ENCODE data around the gene PCBP3. TPM values are rescaled to one million over a fixed set of nuclear protein-coding genes. Genes with fewer than 3 reads are reported as not detected.

Gene PCBP3
- total and polyA plus RNA-seq, 2 donors from 2014 or later = 2.3 to 5.4 TPM

DNA sequence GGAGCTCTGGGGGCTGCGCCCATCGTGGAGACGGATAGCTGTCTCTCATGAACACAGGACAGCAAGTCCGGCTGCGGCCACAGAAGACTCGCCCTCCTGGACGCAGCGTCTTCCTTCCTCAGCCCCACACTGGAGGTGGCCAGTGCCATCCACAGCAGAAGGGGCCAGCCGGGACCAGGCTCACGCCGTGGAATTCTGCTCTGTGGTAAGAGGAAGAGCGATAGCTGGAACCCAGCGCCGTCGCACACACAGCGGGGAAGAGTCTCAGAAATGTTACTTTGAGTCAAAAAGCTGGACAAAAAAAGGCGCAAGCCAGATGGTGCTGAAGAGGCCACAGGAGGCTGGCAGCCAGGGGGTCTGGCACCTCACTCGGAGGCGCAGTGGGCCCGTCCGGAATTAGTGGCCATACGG is 224.2 kb downstream of the PCBP3 start:
- no peak overlapping the region for H3K4me3 ChIP-seq (ENCODE audit: low read length in 3 of 3)
- no peak overlapping the region for H3K27ac ChIP-seq (ENCODE audit: low read depth in 2 of 2, low read length in 2 of 2)
- no peaks in the 10 kb centered on the region for H3K27me3 ChIP-seq (ENCODE audit: control insufficient read depth, insufficient read depth, low read length)
- H3K4me1 ChIP-seq (ENCODE audit: control insufficient read depth in 2 of 3, insufficient read depth in 2 of 3, low read depth in 1 of 3, low read length in 3 of 3) = no peaks in the 10 kb centered on the region
- no peaks in the 10 kb centered on the region for H3K36me3 ChIP-seq (ENCODE audit: control insufficient read depth in 2 of 3, insufficient read depth in 3 of 3, low read length in 3 of 3)
- no peaks in the 10 kb centered on the region for H3K9me3 ChIP-seq (ENCODE audit: control insufficient read depth in 2 of 3, insufficient read depth in 1 of 3, low read length in 3 of 3)
- DNase-seq = peak in 1 of 5 donors; percentile 43
- no peak for TF ChIP-seq CTCF (IDR thresholded peaks at IDR 0.05; ENCODE audit: borderline replicate concordance, extremely low read depth, insufficient read depth)
- no peak overlapping the region for H3K9ac ChIP-seq (ENCODE audit: low read length in 3 of 3)
- no peak for FAIRE-seq
- intact Hi-C loops (cut with DNase I) = no loop called here

GRCh38 chr21:45868086-45868485 is 224.6 kb downstream of the PCBP3 start:
- peak in 1 of 5 donors; percentile 49 for DNase-seq
- Histone ChIP-seq H3K4me1 (ENCODE audit: control insufficient read depth in 2 of 3, insufficient read depth in 2 of 3, low read depth in 1 of 3, low read length in 3 of 3) (no peaks in the 10 kb centered on the region), H3K9ac (ENCODE audit: low read length in 3 of 3) (no peak overlapping the region), H3K4me3 (ENCODE audit: low read length in 3 of 3) (no peak overlapping the region), H3K36me3 (ENCODE audit: control insufficient read depth in 2 of 3, insufficient read depth in 3 of 3, low read length in 3 of 3) (no peaks in the 10 kb centered on the region), H3K27ac (ENCODE audit: low read depth in 2 of 2, low read length in 2 of 2) (no peak overlapping the region), H3K27me3 (ENCODE audit: control insufficient read depth, insufficient read depth, low read length) (no peaks in the 10 kb centered on the region), H3K9me3 (ENCODE audit: control insufficient read depth in 2 of 3, insufficient read depth in 1 of 3, low read length in 3 of 3) (no peaks in the 10 kb centered on the region)
- intact Hi-C loops (cut with DNase I) = no loop called here
- TF ChIP-seq CTCF (IDR thresholded peaks at IDR 0.05; ENCODE audit: borderline replicate concordance, extremely low read depth, insufficient read depth) = no peak
- no peak for FAIRE-seq

DNA sequence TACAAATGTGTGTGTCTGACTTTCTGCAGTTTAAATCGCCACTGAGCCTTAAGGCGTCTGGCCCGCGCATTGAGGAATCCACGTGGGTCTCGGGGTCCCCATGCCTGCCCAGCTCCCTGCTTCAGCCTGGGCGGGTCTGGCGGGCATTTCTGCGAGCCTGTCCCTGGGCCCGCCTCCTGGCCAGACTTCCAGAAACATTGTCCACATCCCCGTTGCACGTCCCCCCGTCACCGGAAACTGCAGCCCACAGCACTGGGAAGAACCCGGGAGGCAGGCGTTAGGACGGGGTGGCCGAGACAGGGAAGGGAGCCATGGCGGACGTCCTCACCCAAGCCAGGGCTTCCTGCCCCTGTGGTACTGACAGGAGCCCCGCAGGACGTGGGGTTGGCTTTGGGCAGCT is 225.0 kb downstream of the PCBP3 start:
- intact Hi-C loops (cut with DNase I) = no loop called here
- Histone ChIP-seq H3K27me3 (ENCODE audit: control insufficient read depth, insufficient read depth, low read length) (peaks cover 3% of the 10 kb centered on the region), H3K9ac (ENCODE audit: low read length in 3 of 3) (no peak overlapping the region), H3K9me3 (ENCODE audit: control insufficient read depth in 2 of 3, insufficient read depth in 1 of 3, low read length in 3 of 3) (no peaks in the 10 kb centered on the region), H3K4me3 (ENCODE audit: low read length in 3 of 3) (no peak overlapping the region), H3K4me1 (ENCODE audit: control insufficient read depth in 2 of 3, insufficient read depth in 2 of 3, low read depth in 1 of 3, low read length in 3 of 3) (no peaks in the 10 kb centered on the region), H3K27ac (ENCODE audit: low read depth in 2 of 2, low read length in 2 of 2) (no peak overlapping the region), H3K36me3 (ENCODE audit: control insufficient read depth in 2 of 3, insufficient read depth in 3 of 3, low read length in 3 of 3) (no peaks in the 10 kb centered on the region)
- FAIRE-seq = no peak
- no peak for TF ChIP-seq CTCF (IDR thresholded peaks at IDR 0.05; ENCODE audit: borderline replicate concordance, extremely low read depth, insufficient read depth)
- peak in 1 of 5 donors; percentile 42 for DNase-seq

All from kidney (tissue), 14 donors.